ENCODE data around the gene FLT3. TPM values are rescaled to one million over a fixed set of nuclear protein-coding genes. Genes with fewer than 3 reads are reported as not detected.

FLT3 gene
- total and polyA plus RNA-seq, 2 of the 13 experiments (the other 11 are each of a cell fraction or from before 2014, with no cell fraction given): not detected

DNA sequence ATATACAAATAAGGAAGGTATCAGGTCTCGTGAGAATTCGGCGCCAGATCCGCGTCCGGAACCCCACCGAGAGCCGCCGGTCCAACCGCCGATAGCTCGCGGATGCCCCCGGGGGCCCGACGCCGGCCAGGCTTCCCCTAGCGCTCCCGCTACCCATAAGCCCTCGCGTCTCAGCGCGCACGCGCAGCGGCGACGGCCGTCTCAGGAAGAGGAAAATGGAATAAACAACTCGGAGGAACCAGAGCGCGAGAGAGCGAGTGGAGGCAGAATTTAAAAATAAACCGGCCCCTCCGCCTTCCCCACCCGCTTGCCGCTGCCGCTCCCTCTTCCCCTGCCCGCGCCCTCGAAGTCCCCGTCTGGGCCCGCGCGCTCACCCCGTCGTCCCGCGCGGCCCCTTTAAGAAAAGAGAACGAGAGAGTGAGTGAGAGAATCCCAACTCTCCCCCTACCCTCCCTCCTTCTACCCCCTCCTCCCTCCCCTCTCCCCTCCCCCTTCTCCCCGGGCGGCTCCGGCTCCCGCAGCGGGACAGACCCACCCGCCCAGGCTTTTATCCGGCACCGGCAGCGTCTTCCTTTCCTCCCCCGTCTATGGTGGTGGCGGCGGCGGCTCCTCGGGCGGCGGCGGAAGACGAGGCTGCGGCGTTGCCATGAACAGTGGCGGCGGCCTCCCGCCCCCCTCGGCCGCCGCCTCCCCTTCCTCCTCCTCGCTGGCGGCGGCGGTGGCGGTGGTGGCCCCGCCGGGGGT, 37.8 kb upstream of the FLT3 start, which contains the start of gene PAN3 (continued):
- TF ChIP-seq, protein P1, sequence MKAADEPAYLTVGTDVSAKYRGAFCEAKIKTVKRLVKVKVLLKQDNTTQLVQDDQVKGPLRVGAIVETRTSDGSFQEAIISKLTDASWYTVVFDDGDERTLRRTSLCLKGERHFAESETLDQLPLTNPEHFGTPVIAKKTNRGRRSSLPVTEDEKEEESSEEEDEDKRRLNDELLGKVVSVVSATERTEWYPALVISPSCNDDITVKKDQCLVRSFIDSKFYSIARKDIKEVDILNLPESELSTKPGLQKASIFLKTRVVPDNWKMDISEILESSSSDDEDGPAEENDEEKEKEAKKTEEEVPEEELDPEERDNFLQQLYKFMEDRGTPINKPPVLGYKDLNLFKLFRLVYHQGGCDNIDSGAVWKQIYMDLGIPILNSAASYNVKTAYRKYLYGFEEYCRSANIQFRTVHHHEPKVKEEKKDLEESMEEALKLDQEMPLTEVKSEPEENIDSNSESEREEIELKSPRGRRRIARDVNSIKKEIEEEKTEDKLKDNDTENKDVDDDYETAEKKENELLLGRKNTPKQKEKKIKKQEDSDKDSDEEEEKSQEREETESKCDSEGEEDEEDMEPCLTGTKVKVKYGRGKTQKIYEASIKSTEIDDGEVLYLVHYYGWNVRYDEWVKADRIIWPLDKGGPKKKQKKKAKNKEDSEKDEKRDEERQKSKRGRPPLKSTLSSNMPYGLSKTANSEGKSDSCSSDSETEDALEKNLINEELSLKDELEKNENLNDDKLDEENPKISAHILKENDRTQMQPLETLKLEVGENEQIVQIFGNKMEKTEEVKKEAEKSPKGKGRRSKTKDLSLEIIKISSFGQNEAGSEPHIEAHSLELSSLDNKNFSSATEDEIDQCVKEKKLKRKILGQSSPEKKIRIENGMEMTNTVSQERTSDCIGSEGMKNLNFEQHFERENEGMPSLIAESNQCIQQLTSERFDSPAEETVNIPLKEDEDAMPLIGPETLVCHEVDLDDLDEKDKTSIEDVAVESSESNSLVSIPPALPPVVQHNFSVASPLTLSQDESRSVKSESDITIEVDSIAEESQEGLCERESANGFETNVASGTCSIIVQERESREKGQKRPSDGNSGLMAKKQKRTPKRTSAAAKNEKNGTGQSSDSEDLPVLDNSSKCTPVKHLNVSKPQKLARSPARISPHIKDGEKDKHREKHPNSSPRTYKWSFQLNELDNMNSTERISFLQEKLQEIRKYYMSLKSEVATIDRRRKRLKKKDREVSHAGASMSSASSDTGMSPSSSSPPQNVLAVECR (CRISPR knock-in tag; IDR thresholded peaks at IDR 0.05; ENCODE audit: borderline replicate concordance): peak; percentile 12; the same call in 1 of the 2 replicates
- TF ChIP-seq, protein P2, sequence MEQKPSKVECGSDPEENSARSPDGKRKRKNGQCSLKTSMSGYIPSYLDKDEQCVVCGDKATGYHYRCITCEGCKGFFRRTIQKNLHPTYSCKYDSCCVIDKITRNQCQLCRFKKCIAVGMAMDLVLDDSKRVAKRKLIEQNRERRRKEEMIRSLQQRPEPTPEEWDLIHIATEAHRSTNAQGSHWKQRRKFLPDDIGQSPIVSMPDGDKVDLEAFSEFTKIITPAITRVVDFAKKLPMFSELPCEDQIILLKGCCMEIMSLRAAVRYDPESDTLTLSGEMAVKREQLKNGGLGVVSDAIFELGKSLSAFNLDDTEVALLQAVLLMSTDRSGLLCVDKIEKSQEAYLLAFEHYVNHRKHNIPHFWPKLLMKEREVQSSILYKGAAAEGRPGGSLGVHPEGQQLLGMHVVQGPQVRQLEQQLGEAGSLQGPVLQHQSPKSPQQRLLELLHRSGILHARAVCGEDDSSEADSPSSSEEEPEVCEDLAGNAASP (CRISPR knock-in tag; IDR thresholded peaks at IDR 0.05; ENCODE audit: borderline replicate concordance): peak; percentile 33; the same call in 1 of the 2 replicates
- TF ChIP-seq FOXO1 (CRISPR knock-in tag; IDR thresholded peaks at IDR 0.05) (peak; percentile 24; the same call in 1 of the 2 replicates), MEF2D (CRISPR knock-in tag; IDR thresholded peaks at IDR 0.05) (0 out of 2 replicates have a peak, but pooled peaks have one; percentile 46), KMT2A (CRISPR knock-in tag; IDR thresholded peaks at IDR 0.05) (peak; percentile 85), ZBTB7B (CRISPR knock-in tag; IDR thresholded peaks at IDR 0.05) (peak; percentile 64), ZSCAN25 (CRISPR knock-in tag; IDR thresholded peaks at IDR 0.05) (peak; percentile 41; the same call in 1 of the 2 replicates)
- TF ChIP-seq, protein P3, sequence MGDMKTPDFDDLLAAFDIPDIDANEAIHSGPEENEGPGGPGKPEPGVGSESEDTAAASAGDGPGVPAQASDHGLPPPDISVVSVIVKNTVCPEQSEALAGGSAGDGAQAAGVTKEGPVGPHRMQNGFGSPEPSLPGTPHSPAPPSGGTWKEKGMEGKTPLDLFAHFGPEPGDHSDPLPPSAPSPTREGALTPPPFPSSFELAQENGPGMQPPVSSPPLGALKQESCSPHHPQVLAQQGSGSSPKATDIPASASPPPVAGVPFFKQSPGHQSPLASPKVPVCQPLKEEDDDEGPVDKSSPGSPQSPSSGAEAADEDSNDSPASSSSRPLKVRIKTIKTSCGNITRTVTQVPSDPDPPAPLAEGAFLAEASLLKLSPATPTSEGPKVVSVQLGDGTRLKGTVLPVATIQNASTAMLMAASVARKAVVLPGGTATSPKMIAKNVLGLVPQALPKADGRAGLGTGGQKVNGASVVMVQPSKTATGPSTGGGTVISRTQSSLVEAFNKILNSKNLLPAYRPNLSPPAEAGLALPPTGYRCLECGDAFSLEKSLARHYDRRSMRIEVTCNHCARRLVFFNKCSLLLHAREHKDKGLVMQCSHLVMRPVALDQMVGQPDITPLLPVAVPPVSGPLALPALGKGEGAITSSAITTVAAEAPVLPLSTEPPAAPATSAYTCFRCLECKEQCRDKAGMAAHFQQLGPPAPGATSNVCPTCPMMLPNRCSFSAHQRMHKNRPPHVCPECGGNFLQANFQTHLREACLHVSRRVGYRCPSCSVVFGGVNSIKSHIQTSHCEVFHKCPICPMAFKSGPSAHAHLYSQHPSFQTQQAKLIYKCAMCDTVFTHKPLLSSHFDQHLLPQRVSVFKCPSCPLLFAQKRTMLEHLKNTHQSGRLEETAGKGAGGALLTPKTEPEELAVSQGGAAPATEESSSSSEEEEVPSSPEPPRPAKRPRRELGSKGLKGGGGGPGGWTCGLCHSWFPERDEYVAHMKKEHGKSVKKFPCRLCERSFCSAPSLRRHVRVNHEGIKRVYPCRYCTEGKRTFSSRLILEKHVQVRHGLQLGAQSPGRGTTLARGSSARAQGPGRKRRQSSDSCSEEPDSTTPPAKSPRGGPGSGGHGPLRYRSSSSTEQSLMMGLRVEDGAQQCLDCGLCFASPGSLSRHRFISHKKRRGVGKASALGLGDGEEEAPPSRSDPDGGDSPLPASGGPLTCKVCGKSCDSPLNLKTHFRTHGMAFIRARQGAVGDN (CRISPR knock-in tag; IDR thresholded peaks at IDR 0.05): peak; percentile 76
- TF ChIP-seq, protein P4, sequence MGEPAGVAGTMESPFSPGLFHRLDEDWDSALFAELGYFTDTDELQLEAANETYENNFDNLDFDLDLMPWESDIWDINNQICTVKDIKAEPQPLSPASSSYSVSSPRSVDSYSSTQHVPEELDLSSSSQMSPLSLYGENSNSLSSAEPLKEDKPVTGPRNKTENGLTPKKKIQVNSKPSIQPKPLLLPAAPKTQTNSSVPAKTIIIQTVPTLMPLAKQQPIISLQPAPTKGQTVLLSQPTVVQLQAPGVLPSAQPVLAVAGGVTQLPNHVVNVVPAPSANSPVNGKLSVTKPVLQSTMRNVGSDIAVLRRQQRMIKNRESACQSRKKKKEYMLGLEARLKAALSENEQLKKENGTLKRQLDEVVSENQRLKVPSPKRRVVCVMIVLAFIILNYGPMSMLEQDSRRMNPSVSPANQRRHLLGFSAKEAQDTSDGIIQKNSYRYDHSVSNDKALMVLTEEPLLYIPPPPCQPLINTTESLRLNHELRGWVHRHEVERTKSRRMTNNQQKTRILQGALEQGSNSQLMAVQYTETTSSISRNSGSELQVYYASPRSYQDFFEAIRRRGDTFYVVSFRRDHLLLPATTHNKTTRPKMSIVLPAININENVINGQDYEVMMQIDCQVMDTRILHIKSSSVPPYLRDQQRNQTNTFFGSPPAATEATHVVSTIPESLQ (CRISPR knock-in tag; conservative IDR thresholded peaks at IDR 0.05): peak; percentile 61; the same call in 1 of the 2 replicates
- TF ChIP-seq, protein P5, sequence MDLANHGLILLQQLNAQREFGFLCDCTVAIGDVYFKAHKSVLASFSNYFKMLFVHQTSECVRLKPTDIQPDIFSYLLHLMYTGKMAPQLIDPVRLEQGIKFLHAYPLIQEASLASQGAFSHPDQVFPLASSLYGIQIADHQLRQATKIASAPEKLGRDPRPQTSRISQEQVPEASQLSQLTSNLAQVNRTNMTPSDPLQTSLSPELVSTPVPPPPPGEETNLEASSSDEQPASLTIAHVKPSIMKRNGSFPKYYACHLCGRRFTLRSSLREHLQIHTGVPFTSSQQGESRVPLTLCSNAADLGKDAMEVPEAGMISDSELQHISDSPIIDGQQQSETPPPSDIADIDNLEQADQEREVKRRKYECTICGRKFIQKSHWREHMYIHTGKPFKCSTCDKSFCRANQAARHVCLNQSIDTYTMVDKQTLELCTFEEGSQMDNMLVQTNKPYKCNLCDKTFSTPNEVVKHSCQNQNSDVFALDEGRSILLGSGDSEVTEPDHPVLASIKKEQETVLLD (CRISPR knock-in tag; IDR thresholded peaks at IDR 0.05; ENCODE audit: low read depth): peak; percentile 88
- TF ChIP-seq, protein P6, sequence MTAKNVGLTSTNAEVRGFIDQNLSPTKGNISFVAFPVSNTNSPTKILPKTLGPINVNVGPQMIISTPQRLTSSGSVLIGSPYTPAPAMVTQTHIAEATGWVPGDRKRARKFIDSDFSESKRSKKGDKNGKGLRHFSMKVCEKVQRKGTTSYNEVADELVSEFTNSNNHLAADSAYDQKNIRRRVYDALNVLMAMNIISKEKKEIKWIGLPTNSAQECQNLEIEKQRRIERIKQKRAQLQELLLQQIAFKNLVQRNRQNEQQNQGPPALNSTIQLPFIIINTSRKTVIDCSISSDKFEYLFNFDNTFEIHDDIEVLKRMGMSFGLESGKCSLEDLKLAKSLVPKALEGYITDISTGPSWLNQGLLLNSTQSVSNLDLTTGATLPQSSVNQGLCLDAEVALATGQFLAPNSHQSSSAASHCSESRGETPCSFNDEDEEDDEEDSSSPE (CRISPR knock-in tag; IDR thresholded peaks at IDR 0.05): peak; percentile 28; the same call in 1 of the 2 replicates
